ENCODE data around the gene CIAPIN1. TPM values are rescaled to one million over a fixed set of nuclear protein-coding genes. Genes with fewer than 3 reads are reported as not detected.

Gene CIAPIN1
- total RNA-seq, 2 donors from 2014 or later = 54.0 to 92.0 TPM

- H3K9me3 Mint-ChIP-seq = no peaks in the 10 kb centered on the region
- peak in 1 of 2 donors; percentile 16 for ATAC-seq
- no peak for DNase-seq (ENCODE audit: low spot score)
- H3K4me3 Mint-ChIP-seq = no peak overlapping the region
- H3K27me3 Mint-ChIP-seq = no peaks in the 10 kb centered on the region
- no peak overlapping the region for H3K27ac Mint-ChIP-seq
- H3K4me1 Mint-ChIP-seq (ENCODE audit: low read depth in 2 of 2) = peaks cover 23% of the 10 kb centered on the region in 2 donors
- no peaks in the 10 kb centered on the region for H3K36me3 Mint-ChIP-seq
Measured at GRCh38 chr16:57416084-57416483, 31.1 kb downstream of the CIAPIN1 start.

DNA sequence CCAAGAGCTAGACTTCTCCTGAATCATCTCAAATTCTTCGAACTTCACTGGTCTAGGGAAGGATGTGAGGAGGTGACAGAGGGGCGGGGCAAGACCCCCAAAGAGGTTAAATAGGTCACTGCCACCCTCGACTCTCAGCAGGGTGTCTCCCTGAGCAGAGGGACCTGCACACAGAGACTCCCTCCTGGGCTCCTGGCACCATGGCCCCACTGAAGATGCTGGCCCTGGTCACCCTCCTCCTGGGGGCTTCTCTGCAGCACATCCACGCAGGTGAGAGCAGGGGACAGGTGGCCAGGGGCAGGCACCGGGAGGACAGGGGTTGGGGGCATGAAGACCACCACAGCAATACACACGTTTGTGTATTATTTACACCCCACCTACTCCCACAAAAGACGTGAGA, 33.5 kb downstream of the CIAPIN1 start:
- Mint-ChIP-seq H3K27ac (no peak overlapping the region), H3K9me3 (no peaks in the 10 kb centered on the region), H3K27me3 (peaks cover 4 to 6% of the 10 kb centered on the region in 2 donors), H3K4me3 (no peak overlapping the region), H3K4me1 (ENCODE audit: low read depth in 2 of 2) (peaks cover 19 to 20% of the 10 kb centered on the region in 2 donors), H3K36me3 (no peaks in the 10 kb centered on the region)
- ATAC-seq = no peak
- no peak for DNase-seq (ENCODE audit: low spot score)

GRCh38 chr16:57413301-57413730, 33.9 kb downstream of the CIAPIN1 start:
- Mint-ChIP-seq H3K36me3 (no peaks in the 10 kb centered on the region), H3K4me3 (no peak overlapping the region), H3K4me1 (ENCODE audit: low read depth in 2 of 2) (peaks cover 15 to 18% of the 10 kb centered on the region in 2 donors), H3K9me3 (no peaks in the 10 kb centered on the region), H3K27ac (no peak overlapping the region), H3K27me3 (peaks cover 4 to 6% of the 10 kb centered on the region in 2 donors)
- ATAC-seq (no peak), DNase-seq (ENCODE audit: low spot score) (no peak)

DNA sequence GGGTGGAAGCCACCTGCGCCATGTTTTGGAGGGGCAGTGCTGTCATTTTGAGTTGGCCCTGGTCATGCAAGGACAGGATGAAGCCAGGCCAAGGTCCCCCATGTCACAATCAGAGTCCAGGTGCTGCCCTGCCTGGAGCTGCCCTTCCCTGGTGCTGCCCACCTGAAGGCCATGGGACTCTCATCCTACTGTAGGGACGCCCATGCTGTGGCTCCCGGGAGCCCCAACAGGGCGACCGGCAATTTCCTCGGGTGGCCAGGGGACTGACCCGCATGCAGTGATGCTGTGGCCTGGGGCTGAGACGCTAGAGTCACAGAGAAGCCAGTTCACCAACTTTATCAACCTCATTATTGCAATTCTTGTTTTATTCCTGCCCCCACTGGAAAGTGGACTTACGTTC, 34.6 kb downstream of the CIAPIN1 start:
- ATAC-seq (no peak), DNase-seq (ENCODE audit: low spot score) (no peak)
- Mint-ChIP-seq H3K27ac (no peak overlapping the region), H3K9me3 (no peaks in the 10 kb centered on the region), H3K36me3 (no peaks in the 10 kb centered on the region), H3K4me3 (no peak overlapping the region), H3K27me3 (peaks cover 4 to 6% of the 10 kb centered on the region in 2 donors), H3K4me1 (ENCODE audit: low read depth in 2 of 2) (peaks cover 10 to 14% of the 10 kb centered on the region in 2 donors)

DNA sequence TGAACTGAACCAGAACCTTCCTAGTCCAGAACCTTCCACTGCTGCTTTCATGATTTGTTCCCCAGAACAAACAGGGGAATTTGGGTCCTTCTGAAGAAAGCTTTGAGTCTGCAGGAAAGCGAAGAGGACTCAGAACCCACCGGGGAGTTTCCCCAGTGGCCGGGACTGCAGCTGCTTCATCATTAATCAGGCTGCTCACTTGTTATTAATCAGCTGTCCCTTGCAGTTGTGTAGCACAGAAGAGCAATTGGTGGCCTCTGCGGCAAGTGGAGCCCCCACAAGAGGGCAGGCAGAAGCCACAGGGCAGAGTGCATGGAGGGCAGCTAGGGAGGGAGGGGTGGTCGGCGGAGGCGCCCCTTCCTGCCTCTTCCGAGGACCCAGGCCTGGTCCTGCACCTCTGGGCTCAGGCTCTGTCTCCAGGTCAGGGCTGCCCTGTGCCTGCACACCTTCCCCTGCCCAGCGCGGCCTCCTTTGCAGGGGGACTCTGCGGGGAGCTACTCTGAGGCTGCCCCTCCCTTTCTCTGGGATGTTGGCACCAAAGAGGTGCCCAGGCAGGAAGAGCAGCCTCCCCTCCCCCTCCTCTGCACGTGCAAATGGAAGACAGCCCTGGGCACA, 35.7 kb downstream of the CIAPIN1 start:
- DNase-seq (ENCODE audit: low spot score) (no peak), ATAC-seq (no peak)
- Mint-ChIP-seq H3K4me3 (no peak overlapping the region), H3K27me3 (peaks cover 4 to 6% of the 10 kb centered on the region in 2 donors), H3K9me3 (no peaks in the 10 kb centered on the region), H3K4me1 (ENCODE audit: low read depth in 2 of 2) (peaks cover 0 to 6% of the 10 kb centered on the region in 2 donors), H3K36me3 (no peaks in the 10 kb centered on the region), H3K27ac (no peak overlapping the region)

DNA sequence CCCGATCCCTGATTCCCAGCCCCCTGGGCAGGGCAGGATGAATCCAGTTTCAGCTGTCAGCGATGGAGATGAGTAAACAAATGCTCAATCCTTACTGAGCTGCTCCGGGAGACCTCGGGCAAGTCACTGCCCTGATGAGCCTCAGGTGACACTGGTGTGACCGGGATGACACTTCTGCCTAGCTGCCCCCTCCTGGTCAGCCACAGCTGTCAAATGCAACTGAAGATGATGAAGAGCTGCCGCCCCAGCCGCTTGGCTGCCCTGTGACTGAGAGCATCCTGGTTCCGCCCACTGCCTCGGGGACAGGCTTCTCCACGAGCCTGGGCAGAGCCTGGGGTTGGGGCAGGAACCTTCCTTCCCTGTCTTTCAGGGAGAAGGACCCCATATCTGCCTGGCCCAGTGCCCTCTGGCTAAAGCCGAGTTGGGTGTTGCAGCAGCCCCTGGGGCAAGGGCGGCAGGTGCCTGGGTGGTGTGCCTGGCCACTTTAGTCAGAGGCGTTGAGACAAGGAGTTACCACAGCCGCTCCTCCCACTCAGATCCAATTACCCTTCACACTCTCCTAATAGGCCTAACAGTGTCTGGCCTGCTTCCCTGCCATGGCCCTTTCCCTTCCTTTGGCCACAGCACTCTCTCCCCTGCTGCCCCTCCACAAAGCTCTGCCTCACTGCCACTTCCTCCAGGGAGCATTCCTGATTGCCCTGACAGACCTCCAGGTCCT, 37.2 kb downstream of the CIAPIN1 start:
- H3K4me3 Mint-ChIP-seq = no peak overlapping the region
- H3K27me3 Mint-ChIP-seq = peaks cover 6 to 8% of the 10 kb centered on the region in 2 donors
- no peak overlapping the region for H3K27ac Mint-ChIP-seq
- H3K4me1 Mint-ChIP-seq (ENCODE audit: low read depth in 2 of 2) = peaks cover 0 to 3% of the 10 kb centered on the region in 2 donors
- DNase-seq (ENCODE audit: low spot score) = no peak
- ATAC-seq = no peak
- H3K36me3 Mint-ChIP-seq = no peaks in the 10 kb centered on the region
- no peaks in the 10 kb centered on the region for H3K9me3 Mint-ChIP-seq

DNA sequence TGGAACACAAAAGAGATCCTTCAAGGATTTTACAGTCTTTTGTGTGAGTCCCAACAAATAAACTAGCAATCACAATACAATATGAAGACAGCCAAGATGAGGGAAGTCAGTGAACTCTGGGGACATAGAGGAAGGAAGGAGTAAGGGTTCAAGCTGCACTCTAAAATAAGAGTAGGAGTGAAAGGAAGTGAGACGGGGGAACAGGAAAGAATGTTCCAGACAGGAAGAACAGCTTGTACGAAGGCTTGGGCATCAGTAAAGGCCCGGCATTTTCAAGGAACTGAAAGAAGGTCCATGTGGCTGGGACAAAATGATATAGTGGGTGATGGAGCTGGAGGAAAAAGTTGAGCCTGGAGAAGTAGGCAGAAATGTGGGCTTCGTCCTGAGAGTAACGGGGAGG, 38.1 kb downstream of the CIAPIN1 start:
- Mint-ChIP-seq H3K27me3 (peaks cover 6 to 9% of the 10 kb centered on the region in 2 donors), H3K27ac (no peak overlapping the region), H3K9me3 (no peaks in the 10 kb centered on the region), H3K4me3 (no peak overlapping the region), H3K36me3 (no peaks in the 10 kb centered on the region), H3K4me1 (ENCODE audit: low read depth in 2 of 2) (no peaks in the 10 kb centered on the region)
- ATAC-seq (no peak), DNase-seq (ENCODE audit: low spot score) (no peak)

DNA sequence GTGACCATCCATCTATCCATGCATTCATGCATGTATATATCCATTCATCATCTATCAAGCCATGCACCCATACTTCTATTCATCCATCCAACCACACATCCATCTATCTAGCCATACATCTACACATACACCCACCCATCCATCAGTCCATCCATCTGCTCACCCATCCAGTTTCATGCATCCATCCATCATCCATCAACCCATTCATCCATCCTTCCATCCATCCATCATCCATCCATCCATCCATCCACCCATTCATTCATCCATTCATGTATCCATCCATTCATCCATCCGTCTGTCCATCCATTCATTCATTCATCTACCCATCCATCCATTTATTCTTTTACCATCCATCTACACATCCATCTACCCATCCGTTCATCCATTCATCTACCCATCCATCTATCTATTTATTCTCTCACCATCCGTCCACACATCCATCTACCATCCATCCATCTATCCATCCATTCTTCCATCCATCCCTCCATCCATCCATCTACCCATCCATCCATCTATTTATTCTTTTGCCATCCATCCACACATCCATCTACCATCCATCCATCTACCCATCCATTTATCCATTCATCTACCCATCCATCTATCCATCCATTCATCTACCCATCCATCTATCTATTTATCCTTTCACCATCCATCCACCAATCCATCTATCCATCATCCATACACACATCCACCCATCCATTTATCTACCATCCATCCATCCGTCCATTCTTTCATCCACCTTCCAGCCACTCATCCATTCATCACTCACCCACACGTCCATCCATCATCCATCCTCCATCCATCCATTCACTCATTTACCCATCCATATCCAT, 39.4 kb downstream of the CIAPIN1 start:
- DNase-seq (ENCODE audit: low spot score) = no peak
- H3K27ac Mint-ChIP-seq = no peak overlapping the region
- H3K9me3 Mint-ChIP-seq = no peaks in the 10 kb centered on the region
- peaks cover 6 to 9% of the 10 kb centered on the region in 2 donors for H3K27me3 Mint-ChIP-seq
- H3K4me3 Mint-ChIP-seq = no peak overlapping the region
- H3K4me1 Mint-ChIP-seq (ENCODE audit: low read depth in 2 of 2) = no peaks in the 10 kb centered on the region
- no peak for ATAC-seq
- no peaks in the 10 kb centered on the region for H3K36me3 Mint-ChIP-seq

GRCh38 chr16:57406881-57407280, 40.3 kb downstream of the CIAPIN1 start:
- Mint-ChIP-seq H3K27ac (no peak overlapping the region), H3K27me3 (peaks cover 6 to 9% of the 10 kb centered on the region in 2 donors), H3K4me3 (no peak overlapping the region), H3K36me3 (no peaks in the 10 kb centered on the region), H3K4me1 (ENCODE audit: low read depth in 2 of 2) (no peaks in the 10 kb centered on the region), H3K9me3 (no peaks in the 10 kb centered on the region)
- ATAC-seq (no peak), DNase-seq (ENCODE audit: low spot score) (peak; percentile 16)

- Mint-ChIP-seq H3K27ac (no peak overlapping the region), H3K36me3 (no peaks in the 10 kb centered on the region), H3K27me3 (peaks cover 6 to 9% of the 10 kb centered on the region in 2 donors), H3K4me3 (no peak overlapping the region), H3K9me3 (no peaks in the 10 kb centered on the region), H3K4me1 (ENCODE audit: low read depth in 2 of 2) (no peaks in the 10 kb centered on the region)
- ATAC-seq = no peak
- peak; percentile 34 for DNase-seq (ENCODE audit: low spot score)
Measured at GRCh38 chr16:57405097-57405496, 42.1 kb downstream of the CIAPIN1 start.

DNA sequence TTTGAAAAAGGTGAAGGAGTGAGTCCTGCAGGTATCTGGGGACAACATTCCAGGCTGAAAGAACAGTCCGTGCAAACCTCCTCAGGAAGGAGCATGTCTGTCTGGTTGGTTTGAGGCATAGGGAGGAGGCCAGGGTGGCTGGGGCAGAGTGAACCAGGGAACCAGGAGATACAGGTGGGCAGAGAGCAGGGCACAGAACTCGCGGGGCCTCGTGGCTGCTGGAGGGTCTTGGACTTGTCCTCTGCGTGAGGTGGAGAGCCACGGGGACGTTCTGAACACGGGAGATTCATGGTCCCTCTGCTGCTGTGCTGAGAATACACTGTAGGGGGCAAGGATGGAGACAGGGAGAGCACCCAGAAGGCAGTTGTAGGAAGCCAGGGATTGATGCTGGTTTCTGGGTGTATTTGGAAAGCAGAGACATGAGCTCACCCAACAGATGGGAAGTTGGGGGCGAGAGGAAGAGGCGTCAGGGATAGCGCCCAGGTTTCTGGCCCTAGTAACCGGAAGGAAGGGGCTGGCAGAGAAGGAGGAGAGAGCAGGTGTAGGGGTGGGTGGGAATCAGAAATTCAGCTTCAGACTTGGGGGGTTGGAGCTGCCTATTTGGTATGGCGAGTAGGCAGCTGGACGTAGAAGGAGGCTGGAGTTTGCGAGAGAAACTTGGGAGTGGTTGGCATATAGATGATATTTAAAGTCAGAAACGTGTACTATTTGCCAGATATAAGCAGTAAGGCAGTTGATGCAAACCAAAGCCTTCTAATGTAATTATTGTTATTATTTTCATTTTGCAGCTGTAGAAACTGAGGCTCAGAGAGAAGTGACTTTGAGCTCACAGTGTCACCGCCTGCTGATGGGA, 43.0 kb downstream of the CIAPIN1 start, which contains the start of gene CCL17:
Gene CCL17 (plus strand): TSS at position 803 of the 853 bp plus-strand sequence. CDS start 9,166 bp downstream, outside the sequence.
- Mint-ChIP-seq H3K27me3 (peaks cover 5 to 9% of the 10 kb centered on the region in 2 donors), H3K27ac (no peak within 1 kb of the TSS), H3K4me3 (no peak within 1 kb of the TSS), H3K9me3 (no peaks in the 10 kb centered on the region), H3K4me1 (ENCODE audit: low read depth in 2 of 2) (no peaks in the 10 kb centered on the region), H3K36me3 (no peaks in the 10 kb centered on the region)
- DNase-seq (ENCODE audit: low spot score) (peak; percentile 26), ATAC-seq (peak in 1 of 2 donors; percentile 33)

DNA sequence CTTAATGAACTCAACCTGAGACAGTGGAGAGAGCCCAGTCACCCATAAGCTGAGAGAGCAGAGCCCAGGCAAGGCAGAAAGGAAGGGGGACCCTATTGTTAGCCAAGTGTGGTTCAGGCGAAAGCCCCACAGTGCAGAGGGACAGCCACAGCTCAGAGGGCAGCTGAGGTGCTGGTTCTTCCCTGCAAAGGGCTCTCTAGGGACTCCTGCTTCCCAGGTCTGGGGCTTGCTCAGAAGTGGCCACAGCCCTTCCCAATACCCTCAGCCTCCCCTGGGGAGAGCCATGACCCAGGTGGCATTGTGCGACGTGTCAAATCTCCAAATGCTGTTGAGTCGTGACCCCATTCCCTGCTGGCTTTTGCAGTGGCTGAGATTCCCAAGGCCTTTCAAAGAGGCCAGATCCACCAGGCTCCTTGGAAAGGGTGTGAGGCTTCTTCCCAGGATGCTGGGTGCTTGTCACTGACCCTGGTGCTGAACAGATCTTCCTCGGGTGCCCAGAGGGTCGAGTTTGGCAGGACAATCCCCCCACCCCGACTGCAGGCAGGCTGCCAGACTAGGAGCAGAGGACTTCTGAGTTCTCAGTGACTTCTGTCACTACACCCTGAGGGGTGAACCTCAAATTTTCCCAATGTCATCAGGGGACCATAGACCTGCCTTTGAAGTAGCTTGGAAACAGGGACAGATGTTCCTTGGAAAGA, 45.1 kb downstream of the CIAPIN1 start:
- Mint-ChIP-seq H3K4me3 (no peak overlapping the region), H3K36me3 (no peaks in the 10 kb centered on the region), H3K27me3 (peaks cover 0 to 5% of the 10 kb centered on the region in 2 donors), H3K27ac (no peak overlapping the region), H3K4me1 (ENCODE audit: low read depth in 2 of 2) (no peaks in the 10 kb centered on the region), H3K9me3 (no peaks in the 10 kb centered on the region)
- ATAC-seq (peak in 1 of 2 donors; percentile 31), DNase-seq (ENCODE audit: low spot score) (peak; percentile 47)
